Superior temporal gyrus (tissue), 1 donor: ENCODE data around the gene JAKMIP2.
A peak's percentile ranks its signal among the peaks of the same experiment; 100 is the strongest.

Source experiments
- DNase-seq: peaks from one replicate; pipeline ENCODE4 v3.0.0-alpha.2; 2016; ENCODE audit errors: extremely low spot score

JAKMIP2 gene

GRCh38 chr5:147697380-147697779 lies 85.1 kb downstream of the JAKMIP2 start:
- no peak for DNase-seq

GRCh38 chr5:147694772-147695171 lies 87.8 kb downstream of the JAKMIP2 start:
- DNase-seq = no peak

GRCh38 chr5:147693233-147693632 lies 89.3 kb downstream of the JAKMIP2 start:
- DNase-seq = no peak

GRCh38 chr5:147691130-147691529 lies 91.4 kb downstream of the JAKMIP2 start:
- no peak for DNase-seq

GRCh38 chr5:147690595-147690994 lies 91.9 kb downstream of the JAKMIP2 start:
- no peak for DNase-seq

- no peak for DNase-seq
Observed at GRCh38 chr5:147689426-147689825, 93.1 kb downstream of the JAKMIP2 start.

GRCh38 chr5:147688656-147689356 lies 93.7 kb downstream of the JAKMIP2 start:
- DNase-seq = no peak

- no peak for DNase-seq
Observed at GRCh38 chr5:147687118-147687517, 95.4 kb downstream of the JAKMIP2 start.

- no peak for DNase-seq
Observed at GRCh38 chr5:147686421-147686820, 96.1 kb downstream of the JAKMIP2 start.

GRCh38 chr5:147685993-147686392 lies 96.5 kb downstream of the JAKMIP2 start:
- peak; percentile 71 for DNase-seq

- peak; percentile 8 for DNase-seq
Observed at GRCh38 chr5:147675168-147675567, 107.4 kb downstream of the JAKMIP2 start.

GRCh38 chr5:147674411-147674810 lies 108.1 kb downstream of the JAKMIP2 start:
- DNase-seq = no peak

GRCh38 chr5:147673791-147674190 lies 108.7 kb downstream of the JAKMIP2 start:
- DNase-seq = no peak

GRCh38 chr5:147673266-147673665 lies 109.3 kb downstream of the JAKMIP2 start:
- DNase-seq = no peak

GRCh38 chr5:147671365-147671764 lies 111.2 kb downstream of the JAKMIP2 start:
- DNase-seq = no peak

- no peak for DNase-seq
Observed at GRCh38 chr5:147670815-147671214, 111.7 kb downstream of the JAKMIP2 start.

- no peak for DNase-seq
Observed at GRCh38 chr5:147669169-147669869, 113.2 kb downstream of the JAKMIP2 start.

- DNase-seq = no peak
Observed at GRCh38 chr5:147668385-147668784, 114.1 kb downstream of the JAKMIP2 start.

- no peak for DNase-seq
Observed at GRCh38 chr5:147667363-147667762, 115.2 kb downstream of the JAKMIP2 start.

- DNase-seq = no peak
Observed at GRCh38 chr5:147666419-147666818, 116.1 kb downstream of the JAKMIP2 start.

GRCh38 chr5:147661541-147661940 lies 121.0 kb downstream of the JAKMIP2 start:
- DNase-seq = peak; percentile 76

- no peak for DNase-seq
Observed at GRCh38 chr5:147659166-147659929, 123.2 kb downstream of the JAKMIP2 start.
